ENCODE measurements around the gene UHMK1. TPM values are rescaled to one million over a fixed set of nuclear protein-coding genes. Genes with fewer than 3 reads are reported as not detected.
A peak's percentile ranks its signal among the peaks of the same experiment; 100 is the strongest.
"Not testable (repeated sequence)": the region's sequence is repeated elsewhere in the genome, so short reads cannot be mapped to it uniquely, and the experiment has no call there.

The UHMK1 gene, protein sequence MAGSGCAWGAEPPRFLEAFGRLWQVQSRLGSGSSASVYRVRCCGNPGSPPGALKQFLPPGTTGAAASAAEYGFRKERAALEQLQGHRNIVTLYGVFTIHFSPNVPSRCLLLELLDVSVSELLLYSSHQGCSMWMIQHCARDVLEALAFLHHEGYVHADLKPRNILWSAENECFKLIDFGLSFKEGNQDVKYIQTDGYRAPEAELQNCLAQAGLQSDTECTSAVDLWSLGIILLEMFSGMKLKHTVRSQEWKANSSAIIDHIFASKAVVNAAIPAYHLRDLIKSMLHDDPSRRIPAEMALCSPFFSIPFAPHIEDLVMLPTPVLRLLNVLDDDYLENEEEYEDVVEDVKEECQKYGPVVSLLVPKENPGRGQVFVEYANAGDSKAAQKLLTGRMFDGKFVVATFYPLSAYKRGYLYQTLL
- polyA plus RNA-seq (2013, experiment 1 of 2), result 8.2 TPM
- polyA plus RNA-seq (2013, experiment 2 of 2), result 8.1 TPM

DNA sequence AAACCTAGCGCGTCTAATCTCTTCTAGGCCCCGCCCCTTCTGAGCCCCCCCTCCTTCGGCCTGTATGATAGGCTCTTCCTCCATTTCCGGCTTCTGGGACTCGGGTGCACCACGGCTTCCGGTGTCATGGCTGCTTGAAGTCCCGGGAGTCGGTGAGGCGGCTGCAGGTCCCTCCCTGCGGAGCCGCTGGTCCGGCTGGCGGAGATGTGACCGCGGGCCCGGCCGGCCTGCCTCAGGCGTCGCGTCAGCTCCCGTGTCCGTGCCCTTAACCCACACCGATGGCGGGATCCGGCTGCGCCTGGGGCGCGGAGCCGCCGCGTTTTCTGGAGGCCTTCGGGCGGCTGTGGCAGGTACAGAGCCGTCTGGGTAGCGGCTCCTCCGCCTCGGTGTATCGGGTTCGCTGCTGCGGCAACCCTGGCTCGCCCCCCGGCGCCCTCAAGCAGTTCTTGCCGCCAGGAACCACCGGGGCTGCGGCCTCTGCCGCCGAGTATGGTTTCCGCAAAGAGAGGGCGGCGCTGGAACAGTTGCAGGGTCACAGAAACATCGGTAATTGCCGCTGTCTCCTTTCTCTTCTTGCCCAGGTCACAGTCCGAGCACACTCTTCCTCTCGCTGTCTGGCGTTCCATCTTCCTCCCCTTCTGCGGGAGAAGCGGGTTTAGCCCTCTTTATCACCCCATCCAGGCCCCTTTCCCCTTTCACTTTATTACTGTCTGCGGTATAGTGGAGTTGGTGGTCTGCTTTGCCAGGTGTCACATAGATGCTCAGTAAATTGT lies at the start of gene UHMK1:
UHMK1 (plus strand) TSS at position 96 of the 773 bp plus-strand sequence; CDS start at position 279, 183 bp downstream.
- peak; percentile 96 for DNase-seq
- H2BK15ac ChIP-seq (replicated peaks; ENCODE audit: low read depth), result no peak within 1 kb of the TSS
- H3K4me2 ChIP-seq (ENCODE audit: low read length), result peak within 1 kb of the TSS; percentile 98
- H3K23ac ChIP-seq (ENCODE audit: low read length), result peak within 1 kb of the TSS; percentile 50
- H3K79me2 ChIP-seq (ENCODE audit: control insufficient read depth, insufficient read depth, low read length), result peaks cover 17% of the 10 kb centered on the region
- H3K36me3 ChIP-seq (ENCODE audit: control insufficient read depth, insufficient read depth, low read length), result no peaks in the 10 kb centered on the region
- H2AK5ac ChIP-seq (ENCODE audit: low read length), result no peak within 1 kb of the TSS
- peak within 1 kb of the TSS; percentile 98 for H3K56ac ChIP-seq (ENCODE audit: low read length)
- peak within 1 kb of the TSS; percentile 98 for H3K18ac ChIP-seq (ENCODE audit: low read length)
- no peaks in the 10 kb centered on the region for H3K27me3 ChIP-seq (ENCODE audit: insufficient read depth, low read length, poor library complexity)
- H3K4me1 ChIP-seq (ENCODE audit: control insufficient read depth, low read depth, low read length), result peaks cover 2% of the 10 kb centered on the region
- no peak within 1 kb of the TSS for H2BK5ac ChIP-seq (ENCODE audit: low read length)
- H3K4me3 ChIP-seq (ENCODE audit: low read length), result peak within 1 kb of the TSS; percentile 98
- H3K79me1 ChIP-seq (ENCODE audit: low read length), result peaks cover 7% of the 10 kb centered on the region
- WGBS (ENCODE audit: extremely low coverage, insufficient coverage, low lambda C conversion rate), result no CpG with 5 or more reads among the region's 61 CpGs
- H3K4ac ChIP-seq (ENCODE audit: low read depth, low read length), result peak within 1 kb of the TSS; percentile 92
- H2BK120ac ChIP-seq (ENCODE audit: low read depth, low read length), result peak within 1 kb of the TSS; percentile 12
- peak within 1 kb of the TSS; percentile 96 for H3K9ac ChIP-seq (ENCODE audit: low read length)
- peak within 1 kb of the TSS; percentile 66 for H3K27ac ChIP-seq (ENCODE audit: low read depth, low read length)
- H4K8ac ChIP-seq (ENCODE audit: low read depth, low read length), result peak within 1 kb of the TSS; percentile 100
- no peak within 1 kb of the TSS for H4K5ac ChIP-seq (ENCODE audit: low read length)

DNA sequence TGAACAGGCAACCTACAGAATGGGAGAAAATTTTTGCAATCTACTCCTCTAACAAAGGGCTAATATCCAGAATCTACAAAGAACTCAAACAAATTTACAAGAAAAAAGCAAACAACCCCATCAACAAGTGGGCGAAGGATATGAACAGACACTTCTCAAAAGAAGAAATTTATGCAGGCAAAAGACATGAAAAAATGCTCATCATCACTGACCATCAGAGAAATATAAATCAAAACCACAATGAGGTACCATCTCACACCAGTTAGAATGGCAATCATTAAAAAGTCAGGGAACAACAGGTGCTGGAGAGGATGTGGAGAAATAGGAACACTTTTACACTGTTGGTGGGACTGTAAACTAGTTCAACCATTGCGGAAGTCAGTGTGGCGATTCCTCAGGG lies 43.3 kb upstream of the UHMK1 start:
- H4K5ac ChIP-seq (ENCODE audit: low read length); H3K27me3 ChIP-seq (ENCODE audit: insufficient read depth, low read length, poor library complexity); H2BK120ac ChIP-seq (ENCODE audit: low read depth, low read length); H4K8ac ChIP-seq (ENCODE audit: low read depth, low read length); H2AK5ac ChIP-seq (ENCODE audit: low read length); H3K56ac ChIP-seq (ENCODE audit: low read length); DNase-seq; H3K4me1 ChIP-seq (ENCODE audit: control insufficient read depth, low read depth, low read length); H3K79me2 ChIP-seq (ENCODE audit: control insufficient read depth, insufficient read depth, low read length); H3K36me3 ChIP-seq (ENCODE audit: control insufficient read depth, insufficient read depth, low read length); H2BK15ac ChIP-seq (replicated peaks; ENCODE audit: low read depth); H3K4me2 ChIP-seq (ENCODE audit: low read length); H3K18ac ChIP-seq (ENCODE audit: low read length); H3K4ac ChIP-seq (ENCODE audit: low read depth, low read length); H3K27ac ChIP-seq (ENCODE audit: low read depth, low read length); H3K9ac ChIP-seq (ENCODE audit: low read length); H3K79me1 ChIP-seq (ENCODE audit: low read length); H2BK5ac ChIP-seq (ENCODE audit: low read length); H3K4me3 ChIP-seq (ENCODE audit: low read length); H3K23ac ChIP-seq (ENCODE audit: low read length): not testable (repeated sequence)
- WGBS (ENCODE audit: extremely low coverage, insufficient coverage, low lambda C conversion rate), result no CpG with 5 or more reads among the region's 3 CpGs

DNA sequence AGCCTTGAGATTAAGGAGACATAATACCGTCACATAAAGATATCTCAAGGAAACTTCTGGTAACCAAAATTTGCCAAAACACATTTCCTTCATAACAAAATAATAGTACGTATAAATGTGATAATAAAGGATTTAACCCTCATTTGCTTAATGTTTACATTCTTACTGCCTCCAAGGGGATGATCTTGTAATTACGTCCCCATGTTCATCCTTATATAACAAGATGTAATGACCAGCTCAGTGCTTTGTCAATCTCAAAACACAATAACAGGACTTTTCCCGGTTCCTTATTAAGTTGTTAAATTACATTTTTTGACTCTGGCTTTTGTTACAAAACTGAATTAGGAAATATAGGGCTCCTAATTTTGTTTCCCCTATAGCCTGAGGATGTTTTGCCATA lies 41.3 kb upstream of the UHMK1 start:
- Histone ChIP-seq H3K36me3 (ENCODE audit: control insufficient read depth, insufficient read depth, low read length) (no peaks in the 10 kb centered on the region), H2BK15ac (replicated peaks; ENCODE audit: low read depth) (no peak overlapping the region), H3K9ac (ENCODE audit: low read length) (no peak overlapping the region), H3K4ac (ENCODE audit: low read depth, low read length) (no peak overlapping the region), H3K27me3 (ENCODE audit: insufficient read depth, low read length, poor library complexity) (no peaks in the 10 kb centered on the region), H3K79me2 (ENCODE audit: control insufficient read depth, insufficient read depth, low read length) (no peaks in the 10 kb centered on the region), H3K27ac (ENCODE audit: low read depth, low read length) (no peak overlapping the region), H3K4me2 (ENCODE audit: low read length) (no peak overlapping the region), H2BK5ac (ENCODE audit: low read length) (no peak overlapping the region), H3K23ac (ENCODE audit: low read length) (no peak overlapping the region), H3K56ac (ENCODE audit: low read length) (no peak overlapping the region), H4K5ac (ENCODE audit: low read length) (no peak overlapping the region), H2BK120ac (ENCODE audit: low read depth, low read length) (no peak overlapping the region), H3K18ac (ENCODE audit: low read length) (no peak overlapping the region), H3K79me1 (ENCODE audit: low read length) (no peaks in the 10 kb centered on the region), H3K4me1 (ENCODE audit: control insufficient read depth, low read depth, low read length) (no peaks in the 10 kb centered on the region), H3K4me3 (ENCODE audit: low read length) (no peak overlapping the region), H4K8ac (ENCODE audit: low read depth, low read length) (no peak overlapping the region), H2AK5ac (ENCODE audit: low read length) (no peak overlapping the region)
- DNase-seq, result no peak
- no CpG with 5 or more reads among the region's 4 CpGs for WGBS (ENCODE audit: extremely low coverage, insufficient coverage, low lambda C conversion rate)

DNA sequence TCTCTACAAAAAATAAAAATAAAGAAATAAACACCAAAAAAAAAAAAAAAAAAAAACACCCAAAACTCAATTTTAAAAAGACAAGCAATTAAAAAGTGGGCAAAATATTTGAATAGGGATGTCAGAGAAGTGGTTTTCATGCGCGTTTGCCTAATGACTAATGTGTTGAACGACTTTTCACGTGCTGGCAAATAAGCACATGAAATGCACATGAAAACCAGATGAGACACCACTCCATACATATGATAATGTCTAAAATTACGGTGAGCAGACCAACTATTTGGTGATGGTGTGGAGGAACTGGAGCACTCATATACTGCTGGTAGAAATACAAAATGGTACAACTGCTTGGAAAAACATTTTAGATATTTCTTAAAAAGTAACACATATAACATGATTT lies 39.4 kb upstream of the UHMK1 start:
- H3K9ac ChIP-seq (ENCODE audit: low read length), result no peak overlapping the region
- no peak overlapping the region for H2BK120ac ChIP-seq (ENCODE audit: low read depth, low read length)
- H3K18ac ChIP-seq (ENCODE audit: low read length), result no peak overlapping the region
- no peak overlapping the region for H3K4me2 ChIP-seq (ENCODE audit: low read length)
- no peak overlapping the region for H3K27ac ChIP-seq (ENCODE audit: low read depth, low read length)
- WGBS (ENCODE audit: extremely low coverage, insufficient coverage, low lambda C conversion rate), result no CpG with 5 or more reads among the region's 5 CpGs
- no peaks in the 10 kb centered on the region for H3K4me1 ChIP-seq (ENCODE audit: control insufficient read depth, low read depth, low read length)
- H3K4me3 ChIP-seq (ENCODE audit: low read length), result no peak overlapping the region
- H2BK5ac ChIP-seq (ENCODE audit: low read length), result no peak overlapping the region
- H3K4ac ChIP-seq (ENCODE audit: low read depth, low read length), result no peak overlapping the region
- H4K8ac ChIP-seq (ENCODE audit: low read depth, low read length), result no peak overlapping the region
- H3K27me3 ChIP-seq (ENCODE audit: insufficient read depth, low read length, poor library complexity), result no peaks in the 10 kb centered on the region
- H3K23ac ChIP-seq (ENCODE audit: low read length), result no peak overlapping the region
- DNase-seq, result no peak
- no peaks in the 10 kb centered on the region for H3K36me3 ChIP-seq (ENCODE audit: control insufficient read depth, insufficient read depth, low read length)
- no peak overlapping the region for H3K56ac ChIP-seq (ENCODE audit: low read length)
- H3K79me2 ChIP-seq (ENCODE audit: control insufficient read depth, insufficient read depth, low read length), result no peaks in the 10 kb centered on the region
- no peaks in the 10 kb centered on the region for H3K79me1 ChIP-seq (ENCODE audit: low read length)
- H4K5ac ChIP-seq (ENCODE audit: low read length), result no peak overlapping the region
- no peak overlapping the region for H2BK15ac ChIP-seq (replicated peaks; ENCODE audit: low read depth)
- no peak overlapping the region for H2AK5ac ChIP-seq (ENCODE audit: low read length)

DNA sequence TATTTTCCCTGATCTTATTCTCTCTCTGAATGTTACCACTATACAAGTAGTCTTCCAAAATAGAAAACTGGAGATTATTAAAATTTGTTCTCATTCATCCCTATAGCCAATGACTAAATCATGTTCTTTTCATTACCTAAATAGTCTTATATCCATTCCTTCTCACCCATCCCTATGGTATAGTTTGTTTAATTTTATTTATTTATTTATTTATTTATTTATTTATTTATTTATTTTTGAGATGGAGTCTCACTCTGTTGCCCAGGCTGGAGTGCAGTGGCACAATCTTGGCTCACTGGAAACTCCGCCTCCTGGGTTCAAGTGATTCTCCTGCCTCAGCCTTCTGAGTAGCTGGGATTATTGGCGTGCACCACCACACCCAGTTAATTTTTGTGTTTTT lies 35.2 kb upstream of the UHMK1 start:
- H4K5ac ChIP-seq (ENCODE audit: low read length); H3K4me3 ChIP-seq (ENCODE audit: low read length): not testable (repeated sequence)
- no CpG with 5 or more reads among the region's 2 CpGs for WGBS (ENCODE audit: extremely low coverage, insufficient coverage, low lambda C conversion rate)

More for the DNA sequence above, 35.2 kb upstream of the UHMK1 start:
- not testable (repeated sequence) for H3K27ac ChIP-seq (ENCODE audit: low read depth, low read length); H3K4me1 ChIP-seq (ENCODE audit: control insufficient read depth, low read depth, low read length); H2BK15ac ChIP-seq (replicated peaks; ENCODE audit: low read depth); H2BK5ac ChIP-seq (ENCODE audit: low read length); H3K27me3 ChIP-seq (ENCODE audit: insufficient read depth, low read length, poor library complexity); H3K4ac ChIP-seq (ENCODE audit: low read depth, low read length); H2BK120ac ChIP-seq (ENCODE audit: low read depth, low read length); H2AK5ac ChIP-seq (ENCODE audit: low read length); H3K4me2 ChIP-seq (ENCODE audit: low read length); H3K79me1 ChIP-seq (ENCODE audit: low read length); H3K9ac ChIP-seq (ENCODE audit: low read length); H4K8ac ChIP-seq (ENCODE audit: low read depth, low read length); H3K56ac ChIP-seq (ENCODE audit: low read length); H3K23ac ChIP-seq (ENCODE audit: low read length); H3K36me3 ChIP-seq (ENCODE audit: control insufficient read depth, insufficient read depth, low read length); H3K18ac ChIP-seq (ENCODE audit: low read length); DNase-seq; H3K79me2 ChIP-seq (ENCODE audit: control insufficient read depth, insufficient read depth, low read length)

Measured in mesendoderm (in vitro differentiated cells).